AG04450 (cell line): ENCODE measurements around the gene IP6K3. TPM values are rescaled to one million over a fixed set of nuclear protein-coding genes. Genes with fewer than 3 reads are reported as not detected.

Experiments
- CTCF ChIA-PET: fragments of 300-600, 350-600 bp; formaldehyde crosslinking; extraction: SDS; loops from one replicate; lab custom pipeline; 2022; ENCODE audit warnings: antibody characterized with exemption, inconsistent platforms; lab: Charles Lee
- POLR2A ChIA-PET: fragments of 350-600 bp; formaldehyde crosslinking; extraction: SDS; loops from one replicate; lab custom pipeline; 2021; ENCODE audit warnings: antibody characterized with exemption, inconsistent platforms; lab: Yijun Ruan, JAX
- DNase-seq: peaks from one replicate; pipeline ENCODE4 v3.0.0-alpha.2; 2011; ENCODE audit warnings: low read depth, low spot score
- H3K27ac ChIP-seq: one replicate; pipeline ENCODE4 v1.5.1; 2012; ENCODE audit warnings: low read depth, low read length, control low read depth
- H3K27me3 ChIP-seq: one replicate; pipeline ENCODE4 v1.6.0; 2012; ENCODE audit warnings: low read length; ENCODE audit not compliant: control insufficient read depth, insufficient read depth
- H3K4me3 ChIP-seq: 2 replicates; pipeline ENCODE4 v1.5.1; 2011; ENCODE audit warnings: mild to moderate bottlenecking, low read depth, low read length, control low read depth
- H3K9me3 ChIP-seq: 2 replicates; pipeline ENCODE4 v1.5.1; 2012; ENCODE audit warnings: low read length; ENCODE audit not compliant: control insufficient read depth, insufficient read depth
- CTCF ChIP-seq: IDR thresholded peaks from 2 replicates; pipeline ENCODE4 v1.5.1; 2011; ENCODE audit warnings: low read depth, low read length, control low read depth, inconsistent platforms
- polyA plus RNA-seq: library from polyadenylated mRNA; depleted of rRNA; stranded (reverse); fragments of >200 nt; gene quantifications from 2 replicates; pipeline ENCODE4 v1.2.3, GENCODE V29; 2011

The IP6K3 gene
- polyA plus RNA-seq, 1 experiment = 1.1 TPM

- TF ChIP-seq CTCF = no peak
- DNase-seq = peak; percentile 15
- Histone ChIP-seq H3K27me3 (no peaks in the 10 kb centered on the region), H3K9me3 (no peaks in the 10 kb centered on the region; the same call in 1 of the 2 replicates), H3K27ac (no peak overlapping the region), H3K4me3 (no peak overlapping the region)
- ChIA-PET POLR2A (no interaction called here), CTCF (interaction anchor here (0.6 to 2.0 kb wide), 8 partner anchors 9 to 118 kb away, joined by 3 to 17 read pairs (median 4); partner anchors contain the start of gene UQCC2)
Measured at GRCh38 chr6:33696548-33697518, 49.9 kb downstream of the IP6K3 start.

GRCh38 chr6:33696076-33696475 lies 50.6 kb downstream of the IP6K3 start:
- H3K27me3 ChIP-seq = no peaks in the 10 kb centered on the region
- no peak for DNase-seq
- CTCF ChIA-PET = interaction anchor here (1.6 to 2.0 kb wide), 2 partner anchors 106 to 109 kb away, joined by 5 to 17 read pairs; no protein-coding TSS in a partner anchor
- H3K27ac ChIP-seq = no peak overlapping the region
- no peak overlapping the region for H3K4me3 ChIP-seq
- no peaks in the 10 kb centered on the region; the same call in 1 of the 2 replicates for H3K9me3 ChIP-seq
- TF ChIP-seq CTCF = no peak
- POLR2A ChIA-PET = no interaction called here

- ChIA-PET CTCF (interaction anchor here (2.0 to 2.5 kb wide), 2 partner anchors 16 to 106 kb away, joined by 8 to 9 read pairs; partner anchors contain the start of gene UQCC2), POLR2A (no interaction called here)
- Histone ChIP-seq H3K9me3 (no peaks in the 10 kb centered on the region; the same call in 1 of the 2 replicates), H3K27me3 (no peaks in the 10 kb centered on the region), H3K27ac (no peak overlapping the region), H3K4me3 (no peak overlapping the region)
- no peak for TF ChIP-seq CTCF
- no peak for DNase-seq
Measured at GRCh38 chr6:33695451-33695887, 51.2 kb downstream of the IP6K3 start.

GRCh38 chr6:33694977-33695376 lies 51.7 kb downstream of the IP6K3 start:
- POLR2A ChIA-PET = interaction anchor here (1.2 kb wide), 1 partner anchor 105 kb away, joined by 4 read pairs; no protein-coding TSS in a partner anchor

More at GRCh38 chr6:33694977-33695376, 51.7 kb downstream of the IP6K3 start:
- no peaks in the 10 kb centered on the region; the same call in 1 of the 2 replicates for H3K9me3 ChIP-seq
- no peak for DNase-seq
- H3K27ac ChIP-seq = no peak overlapping the region
- no peaks in the 10 kb centered on the region for H3K27me3 ChIP-seq
- H3K4me3 ChIP-seq = no peak overlapping the region
- CTCF ChIA-PET = interaction anchor here (2.0 to 2.5 kb wide), 2 partner anchors 17 to 105 kb away, joined by 8 to 9 read pairs; partner anchors contain the start of gene UQCC2
- no peak for TF ChIP-seq CTCF
